Activated B cell treated with CpG ODN at 0.5 μM for 24 hours (primary cell): Measurements from ENCODE around the gene INKA2. TPM values are rescaled to one million over a fixed set of nuclear protein-coding genes. Genes with fewer than 3 reads are reported as not detected.

Experiments
- ATAC-seq: fragments of 200-7000 bp; cut with Tn5 transposase; one replicate; pipeline ENCODE4 v1.10.0; 2021; ENCODE audit warnings: low read depth, mild to moderate bottlenecking, moderate library complexity
- CTCF ChIA-PET: fragments of 350-600 bp; sonication (Branson Sonifier 250); formaldehyde crosslinking; loops from one replicate; lab custom pipeline; 2021; ENCODE audit warnings: antibody characterized with exemption; lab: Charles Lee
- POLR2A ChIA-PET: fragments of 350-600 bp; sonication (Branson Sonifier 250); formaldehyde crosslinking; loops from one replicate; lab custom pipeline; 2021; ENCODE audit warnings: antibody characterized with exemption; lab: Charles Lee
- DNase-seq: peaks from one replicate; pipeline ENCODE4 v3.0.0; 2022
- H3K27ac Mint-ChIP-seq: one replicate; pipeline ENCODE4 v1.8.0; 2020; ENCODE audit warnings: mixed read lengths
- H3K27me3 Mint-ChIP-seq: one replicate; pipeline ENCODE4 v1.8.0; 2021; ENCODE audit warnings: mixed read lengths
- H3K36me3 Mint-ChIP-seq: one replicate; pipeline ENCODE4 v1.8.0; 2021; ENCODE audit warnings: low read depth, mixed read lengths
- H3K4me1 Mint-ChIP-seq: one replicate; pipeline ENCODE4 v1.8.0; 2021; ENCODE audit warnings: mixed read lengths
- H3K4me3 Mint-ChIP-seq: one replicate; pipeline ENCODE4 v1.8.0; 2020; ENCODE audit warnings: mild to moderate bottlenecking, mixed read lengths
- H3K9me3 Mint-ChIP-seq: one replicate; pipeline ENCODE4 v1.8.0; 2020; ENCODE audit warnings: mixed read lengths
- intact Hi-C: fragments of 100-400 bp; cut with micrococcal nuclease; formaldehyde crosslinking; loops from one replicate; pipeline ENCODE4 v1.15.1; 2024
- total RNA-seq: library from RNA; stranded (reverse); gene quantifications from 2 replicates; pipeline ENCODE4 v1.2.3, GENCODE V29; 2022
- TF ChIP-seq, protein P1 (sequence below): fragments of 200-600 bp; IDR thresholded peaks from one replicate; pipeline ENCODE4 v1.8.0; 2022; ENCODE audit warnings: antibody characterized with exemption, mild to moderate bottlenecking

The INKA2 gene
- total RNA-seq, 1 donor from 2014 or later: 2.1 TPM

DNA sequence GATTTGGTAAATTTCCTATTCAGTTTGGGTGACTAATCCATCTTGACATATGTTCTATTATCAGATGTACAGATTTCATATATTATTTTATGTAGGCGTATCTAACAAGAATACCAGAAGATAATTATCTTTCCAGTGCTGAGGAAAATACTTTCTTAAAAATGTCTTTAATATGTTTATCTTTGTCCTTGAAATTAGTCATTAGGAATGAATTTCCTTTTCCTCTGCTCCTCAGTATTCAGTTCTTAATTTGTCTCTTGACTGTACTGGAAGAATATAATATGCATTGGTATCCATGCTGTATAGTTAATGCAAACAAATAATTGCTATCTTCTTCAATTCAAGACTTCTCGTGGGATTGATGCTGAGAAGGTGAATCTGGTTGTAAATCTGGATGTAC, 23.1 kb upstream of the INKA2 start:
- no peaks in the 10 kb centered on the region for H3K9me3 Mint-ChIP-seq
- intact Hi-C loops: no loop called here
- H3K27me3 Mint-ChIP-seq: no peaks in the 10 kb centered on the region
- TF ChIP-seq, protein P1, sequence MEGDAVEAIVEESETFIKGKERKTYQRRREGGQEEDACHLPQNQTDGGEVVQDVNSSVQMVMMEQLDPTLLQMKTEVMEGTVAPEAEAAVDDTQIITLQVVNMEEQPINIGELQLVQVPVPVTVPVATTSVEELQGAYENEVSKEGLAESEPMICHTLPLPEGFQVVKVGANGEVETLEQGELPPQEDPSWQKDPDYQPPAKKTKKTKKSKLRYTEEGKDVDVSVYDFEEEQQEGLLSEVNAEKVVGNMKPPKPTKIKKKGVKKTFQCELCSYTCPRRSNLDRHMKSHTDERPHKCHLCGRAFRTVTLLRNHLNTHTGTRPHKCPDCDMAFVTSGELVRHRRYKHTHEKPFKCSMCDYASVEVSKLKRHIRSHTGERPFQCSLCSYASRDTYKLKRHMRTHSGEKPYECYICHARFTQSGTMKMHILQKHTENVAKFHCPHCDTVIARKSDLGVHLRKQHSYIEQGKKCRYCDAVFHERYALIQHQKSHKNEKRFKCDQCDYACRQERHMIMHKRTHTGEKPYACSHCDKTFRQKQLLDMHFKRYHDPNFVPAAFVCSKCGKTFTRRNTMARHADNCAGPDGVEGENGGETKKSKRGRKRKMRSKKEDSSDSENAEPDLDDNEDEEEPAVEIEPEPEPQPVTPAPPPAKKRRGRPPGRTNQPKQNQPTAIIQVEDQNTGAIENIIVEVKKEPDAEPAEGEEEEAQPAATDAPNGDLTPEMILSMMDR: no peak
- no peak for ATAC-seq
- no peak overlapping the region for H3K4me3 Mint-ChIP-seq
- H3K4me1 Mint-ChIP-seq: peaks cover 9% of the 10 kb centered on the region
- DNase-seq: no peak
- CTCF ChIA-PET: interaction anchor here (1.3 kb wide), 1 partner anchor 255 kb away, joined by 3 read pairs; no protein-coding TSS in a partner anchor
- H3K27ac Mint-ChIP-seq: no peak overlapping the region
- POLR2A ChIA-PET: no interaction called here
- peaks cover 86% of the 10 kb centered on the region for H3K36me3 Mint-ChIP-seq

DNA sequence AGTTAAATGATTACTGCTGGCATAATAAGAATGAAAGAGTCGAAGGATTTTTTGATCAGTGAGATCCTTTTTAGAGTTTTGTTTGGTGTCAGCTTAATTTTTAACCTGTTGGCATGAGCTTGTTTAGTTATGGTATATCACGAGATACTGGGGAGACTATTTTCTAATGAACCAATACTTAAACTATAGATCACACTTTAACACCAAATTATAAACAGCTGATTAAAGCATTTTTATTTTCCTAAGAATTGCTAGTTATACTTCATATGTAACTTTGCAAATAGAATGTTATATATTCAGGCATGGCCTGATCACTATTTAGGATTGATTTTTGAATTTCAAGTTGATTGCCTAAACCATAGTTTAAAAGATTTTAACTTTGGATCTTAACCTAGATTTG, 22.5 kb upstream of the INKA2 start:
- Mint-ChIP-seq H3K4me1 (peaks cover 16% of the 10 kb centered on the region), H3K27ac (no peak overlapping the region), H3K4me3 (no peak overlapping the region), H3K9me3 (no peaks in the 10 kb centered on the region), H3K36me3 (peaks cover 83% of the 10 kb centered on the region), H3K27me3 (no peaks in the 10 kb centered on the region)
- ATAC-seq: no peak
- intact Hi-C loops: no loop called here
- DNase-seq: no peak
- CTCF ChIA-PET: interaction anchor here (1.3 kb wide), 1 partner anchor 254 kb away, joined by 3 read pairs; no protein-coding TSS in a partner anchor
- POLR2A ChIA-PET: no interaction called here
- TF ChIP-seq, protein P1: no peak

DNA sequence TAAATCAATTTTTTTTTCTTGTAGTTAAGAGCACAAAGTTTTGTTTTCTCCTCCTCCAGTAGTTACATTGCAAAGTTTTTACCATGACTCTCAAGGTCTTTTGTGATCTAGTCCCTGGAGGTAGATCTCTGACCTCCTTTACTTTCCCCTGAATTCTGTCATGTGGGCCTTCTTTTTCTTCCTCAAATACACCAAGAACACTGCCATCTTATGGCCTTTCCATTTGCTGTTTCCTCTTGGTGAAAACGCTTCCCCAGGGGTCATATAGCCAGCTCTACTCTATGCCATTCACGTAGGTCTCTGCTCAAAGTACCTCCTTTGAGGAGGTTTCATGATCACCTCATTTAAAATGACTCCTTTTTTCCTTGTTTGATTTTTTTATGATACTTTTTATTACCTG, 19.2 kb upstream of the INKA2 start:
- POLR2A ChIA-PET: interaction anchor here (0.7 kb wide), 1 partner anchor 187 kb away, joined by 6 read pairs; no protein-coding TSS in a partner anchor
- Mint-ChIP-seq H3K4me3 (peak overlapping the region; percentile 16), H3K27ac (peak overlapping the region; percentile 43), H3K9me3 (no peaks in the 10 kb centered on the region), H3K27me3 (no peaks in the 10 kb centered on the region), H3K4me1 (peaks cover 30% of the 10 kb centered on the region), H3K36me3 (peaks cover 62% of the 10 kb centered on the region)
- TF ChIP-seq, protein P1: no peak
- CTCF ChIA-PET: no interaction called here
- no peak for ATAC-seq
- intact Hi-C loops: loop anchor here (5.0 kb wide), 3 partner anchors 556 to 796 kb away; partner anchors contain the start of genes DENND2D and LRIF1
- no peak for DNase-seq

DNA sequence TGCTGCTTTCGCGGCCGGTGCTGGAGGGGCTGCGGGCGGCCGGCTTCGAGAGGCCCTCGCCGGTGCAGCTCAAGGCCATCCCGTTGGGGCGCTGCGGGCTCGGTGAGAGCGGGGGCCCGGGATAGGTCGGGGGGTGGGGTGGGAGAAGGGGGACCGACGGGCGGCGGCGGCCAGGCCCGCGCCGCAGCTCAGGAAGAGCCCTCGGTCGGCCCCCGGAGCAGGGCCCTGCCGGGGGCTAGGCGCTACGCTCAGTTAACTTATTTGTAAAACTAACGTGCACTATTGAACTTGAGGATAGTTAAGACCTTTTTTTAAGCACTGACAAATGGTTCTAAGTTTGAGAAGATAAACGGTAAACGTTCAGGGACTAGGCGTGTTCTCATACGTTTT, 16.9 kb upstream of the INKA2 start:
- Mint-ChIP-seq H3K27ac (peak overlapping the region; percentile 96), H3K27me3 (no peaks in the 10 kb centered on the region), H3K9me3 (no peaks in the 10 kb centered on the region), H3K36me3 (peaks cover 42% of the 10 kb centered on the region), H3K4me3 (peak overlapping the region; percentile 97), H3K4me1 (peaks cover 30% of the 10 kb centered on the region)
- ChIA-PET CTCF (interaction anchor here (0.8 to 3.6 kb wide), 4 partner anchors 12 to 274 kb away, joined by 4 to 18 read pairs (median 5); no protein-coding TSS in a partner anchor), POLR2A (interaction anchor here (1.0 to 2.9 kb wide), 7 partner anchors 11 to 542 kb away, joined by 3 to 30 read pairs (median 5); partner anchors contain the start of genes ADORA3, INKA2 and TMIGD3)
- ATAC-seq: peak; percentile 7
- intact Hi-C loops: loop anchor here (5.0 kb wide), 3 partner anchors 554 to 794 kb away; partner anchors contain the start of genes DENND2D and LRIF1
- TF ChIP-seq, protein P1: no peak
- no peak for DNase-seq

DNA sequence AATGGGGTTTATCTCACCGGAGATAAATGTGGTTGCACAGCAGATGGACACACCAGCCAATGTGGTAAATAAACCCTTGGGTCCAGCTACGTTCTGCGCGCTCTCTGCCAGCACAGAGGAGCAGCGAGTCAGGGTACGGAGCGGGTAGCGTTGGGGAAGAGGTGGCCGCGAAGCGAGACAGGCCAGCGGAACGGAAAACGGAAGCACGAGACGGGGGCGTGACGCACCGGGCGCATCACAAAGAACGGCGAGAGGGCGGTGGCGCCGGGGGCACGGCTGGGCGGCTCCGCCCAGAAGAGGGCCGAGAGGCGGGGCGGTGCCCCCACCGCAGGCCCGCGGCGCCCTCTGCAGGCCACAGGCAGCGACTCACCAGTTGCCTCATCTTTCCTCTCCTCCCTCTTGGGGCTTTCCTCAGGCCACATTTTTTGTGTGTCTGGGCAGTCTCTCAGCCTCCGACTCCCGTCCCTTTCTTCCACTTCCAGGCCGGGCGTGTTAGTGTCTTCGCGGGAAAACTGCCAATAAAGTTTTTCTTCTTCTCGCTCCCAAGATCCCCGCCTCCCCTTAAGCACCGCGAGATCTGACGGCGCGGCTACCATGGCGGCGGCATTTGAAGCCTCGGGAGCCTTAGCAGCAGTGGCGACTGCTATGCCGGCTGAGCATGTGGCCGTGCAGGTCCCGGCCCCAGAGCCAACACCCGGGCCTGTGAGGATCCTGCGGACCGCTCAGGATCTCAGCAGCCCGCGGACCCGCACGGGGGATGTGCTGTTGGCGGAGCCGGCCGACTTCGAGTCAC, 16.3 kb upstream of the INKA2 start, which contains the start of gene DDX20:
Gene DDX20, plus strand, starts transcription at position 571 of the 793 bp plus-strand sequence. Its CDS starts 24 bp downstream, at position 595.
- ChIA-PET POLR2A (interaction anchor here (0.6 to 2.9 kb wide), 16 partner anchors 12 to 791 kb away, joined by 3 to 30 read pairs (median 5); partner anchors contain the start of genes ADORA3, INKA2, LRIF1 and TMIGD3), CTCF (interaction anchor here (0.6 to 3.6 kb wide), 9 partner anchors 12 to 275 kb away, joined by 3 to 18 read pairs (median 5); no protein-coding TSS in a partner anchor)
- DNase-seq (peak; percentile 94), ATAC-seq (peak; percentile 89)
- TF ChIP-seq, protein P1: peak; percentile 55
- H3K27ac Mint-ChIP-seq: peak within 1 kb of the TSS; percentile 96
- H3K4me3 Mint-ChIP-seq: peak within 1 kb of the TSS; percentile 97
- intact Hi-C loops: loop anchor here (1.0 to 5.0 kb wide), 12 partner anchors 8 to 793 kb away; partner anchors contain the start of genes ATP5PB, DENND2D, INKA2 and LRIF1
- no peaks in the 10 kb centered on the region for H3K27me3 Mint-ChIP-seq
- peaks cover 36% of the 10 kb centered on the region for H3K36me3 Mint-ChIP-seq
- H3K9me3 Mint-ChIP-seq: no peaks in the 10 kb centered on the region
- peaks cover 30% of the 10 kb centered on the region for H3K4me1 Mint-ChIP-seq
